Measurements from ENCODE around the gene HDAC4.

- TF ChIP-seq CTCF (IDR thresholded peaks at IDR 0.05; ENCODE audit: insufficient read depth, low read depth, low read length) (no peak), EZH2 (IDR thresholded peaks at IDR 0.05; ENCODE audit: insufficient read depth, low read length) (no peak)
Observed at GRCh38 chr2:239146741-239147181, 254.1 kb downstream of the HDAC4 start.
